ENCODE data around the gene CD96. TPM values are rescaled to one million over a fixed set of nuclear protein-coding genes. Genes with fewer than 3 reads are reported as not detected.
"Not testable (repeated sequence)": the region's sequence is repeated elsewhere in the genome, so short reads cannot be mapped to it uniquely, and the experiment has no call there.

Gene CD96
- total RNA-seq = 1 to 10 TPM in 1 of 8 experiments, under 1 TPM in 4, not detected in 3; 0.09 to 2.5 (median 0.21) TPM

GRCh38 chr3:111541911-111542483 lies at the start of gene CD96:
Gene CD96 (plus strand): TSS chr3:111542197. CDS start chr3:111542249, 52 bp downstream.
- Histone ChIP-seq H3K27ac (no peak within 1 kb of the TSS), H3K4me3 (no peak within 1 kb of the TSS), H3K4me1 (replicated peaks in 1 of 2) (no peaks in the 10 kb centered on the region)
- in situ Hi-C loops (cut with MboI; ENCODE audit: low pct_unique_long_range_greater_than_20kb in 2 of 9, low sequenced_read_pairs in 9 of 9, unreplicated experiment in 9 of 9) = loop anchor here in 3 of 9 experiments (25.0 kb wide), 3 partner anchors 180 to 455 kb away; no protein-coding TSS in a partner anchor
- WGBS, 10 experiments = 50 to 100% (median 86%) methylated on average over 2 to 9 of the region's 11 CpGs
- ATAC-seq (replicated peaks in 6 of 8) = no peak

GRCh38 chr3:111493276-111493675 lies 48.7 kb upstream of the CD96 start:
- no peaks in the 10 kb centered on the region for H3K4me1 ChIP-seq (replicated peaks in 1 of 2)
- in situ Hi-C loops (cut with MboI; ENCODE audit: low pct_unique_long_range_greater_than_20kb in 2 of 9, low sequenced_read_pairs in 9 of 9, unreplicated experiment in 9 of 9) = no loop called here
- H3K27ac ChIP-seq = no peak overlapping the region
- no peak for ATAC-seq (replicated peaks in 6 of 8)
- no peak overlapping the region for H3K4me3 ChIP-seq

GRCh38 chr3:111496894-111497559 lies 45.0 kb upstream of the CD96 start:
- in situ Hi-C loops (cut with MboI; ENCODE audit: low pct_unique_long_range_greater_than_20kb in 2 of 9, low sequenced_read_pairs in 9 of 9, unreplicated experiment in 9 of 9) = no loop called here
- no peak for ATAC-seq (replicated peaks in 6 of 8)

GRCh38 chr3:111498022-111498421 lies 44.0 kb upstream of the CD96 start:
- in situ Hi-C loops (cut with MboI; ENCODE audit: low pct_unique_long_range_greater_than_20kb in 2 of 9, low sequenced_read_pairs in 9 of 9, unreplicated experiment in 9 of 9) = no loop called here
- ATAC-seq (replicated peaks in 6 of 8) = no peak
- H3K27ac ChIP-seq = no peak overlapping the region
- no peak overlapping the region for H3K4me3 ChIP-seq
- H3K4me1 ChIP-seq (replicated peaks in 1 of 2) = no peaks in the 10 kb centered on the region
- 26 to 100% (median 88%) methylated on average over 1 to 3 of the region's 3 CpGs; no CpG with 5 or more reads in 2 of the 10 experiments for whole genome bisulfite sequencing, 10 experiments

More at GRCh38 chr3:111496894-111497559, 45.0 kb upstream of the CD96 start:
- H3K27ac ChIP-seq = no peak overlapping the region
- no peak overlapping the region for H3K4me3 ChIP-seq
- H3K4me1 ChIP-seq (replicated peaks in 1 of 2) = no peaks in the 10 kb centered on the region
- 34 to 100% (median 94%) methylated on average over 1 to 9 of the region's 14 CpGs; no CpG with 5 or more reads in 1 of the 10 experiments for WGBS, 10 experiments

GRCh38 chr3:111506435-111506834 lies 35.6 kb upstream of the CD96 start:
- no peak for ATAC-seq (replicated peaks in 6 of 8)
- no peak overlapping the region for H3K4me3 ChIP-seq
- H3K27ac ChIP-seq = no peak overlapping the region
- no peaks in the 10 kb centered on the region for H3K4me1 ChIP-seq (replicated peaks in 1 of 2)
- WGBS, 10 experiments = 0 to 100% (median 69%) methylated on average over 1 of the region's 1 CpG; no CpG with 5 or more reads in 2 of the 10 experiments
- in situ Hi-C loops (cut with MboI; ENCODE audit: low pct_unique_long_range_greater_than_20kb in 2 of 9, low sequenced_read_pairs in 9 of 9, unreplicated experiment in 9 of 9) = no loop called here

- Histone ChIP-seq H3K27ac (no peak overlapping the region), H3K4me1 (replicated peaks in 1 of 2) (no peaks in the 10 kb centered on the region), H3K4me3 (no peak overlapping the region)
- in situ Hi-C loops (cut with MboI; ENCODE audit: low pct_unique_long_range_greater_than_20kb in 2 of 9, low sequenced_read_pairs in 9 of 9, unreplicated experiment in 9 of 9) = no loop called here
- 0 to 96% (median 82%) methylated on average over 2 to 4 of the region's 4 CpGs; no CpG with 5 or more reads in 1 of the 10 experiments for WGBS, 10 experiments
- no peak for ATAC-seq (replicated peaks in 6 of 8)
Observed at GRCh38 chr3:111509308-111509707, 32.7 kb upstream of the CD96 start.

- peaks cover 7 to 22% of the 10 kb centered on the region in 2 donors for H3K4me1 ChIP-seq (replicated peaks in 1 of 2)
- peak overlapping the region in 1 of 2 donors; percentile 27 for H3K27ac ChIP-seq
- H3K4me3 ChIP-seq = no peak overlapping the region
- WGBS, 10 experiments = 16 to 60% (median 29%) methylated on average over 1 to 4 of the region's 4 CpGs
- peak; percentile 61 to 92 (median 76) for ATAC-seq (replicated peaks in 6 of 8)
- in situ Hi-C loops (cut with MboI; ENCODE audit: low pct_unique_long_range_greater_than_20kb in 2 of 9, low sequenced_read_pairs in 9 of 9, unreplicated experiment in 9 of 9) = no loop called here
Observed at GRCh38 chr3:111517801-111518200, 24.2 kb upstream of the CD96 start.

- in situ Hi-C loops (cut with MboI; ENCODE audit: low pct_unique_long_range_greater_than_20kb in 2 of 9, low sequenced_read_pairs in 9 of 9, unreplicated experiment in 9 of 9) = no loop called here
- ATAC-seq (replicated peaks in 6 of 8) = no peak
- 23 to 82% (median 65%) methylated on average over 1 to 6 of the region's 6 CpGs; no CpG with 5 or more reads in 1 of the 10 experiments for WGBS, 10 experiments
- peaks cover 7 to 22% of the 10 kb centered on the region in 2 donors for H3K4me1 ChIP-seq (replicated peaks in 1 of 2)
- no peak overlapping the region for H3K27ac ChIP-seq
- no peak overlapping the region for H3K4me3 ChIP-seq
Observed at GRCh38 chr3:111519178-111519855, 22.7 kb upstream of the CD96 start.

- Histone ChIP-seq H3K4me1 (replicated peaks in 1 of 2) (peaks cover 7 to 22% of the 10 kb centered on the region in 2 donors), H3K27ac (no peak overlapping the region), H3K4me3 (no peak overlapping the region)
- in situ Hi-C loops (cut with MboI; ENCODE audit: low pct_unique_long_range_greater_than_20kb in 2 of 9, low sequenced_read_pairs in 9 of 9, unreplicated experiment in 9 of 9) = no loop called here
- ATAC-seq (replicated peaks in 6 of 8) = peak in 5 of 8 experiments; percentile 42 to 83 (median 60)
- whole genome bisulfite sequencing, 10 experiments = 18 to 100% (median 87%) methylated on average over 1 to 3 of the region's 3 CpGs; no CpG with 5 or more reads in 2 of the 10 experiments
Observed at GRCh38 chr3:111521891-111522290, 20.1 kb upstream of the CD96 start.

- H3K4me1 ChIP-seq (replicated peaks in 1 of 2); H3K4me3 ChIP-seq; H3K27ac ChIP-seq; ATAC-seq (replicated peaks in 6 of 8); in situ Hi-C loops (cut with MboI; ENCODE audit: low pct_unique_long_range_greater_than_20kb in 2 of 9, low sequenced_read_pairs in 9 of 9, unreplicated experiment in 9 of 9): not testable (repeated sequence)
- WGBS, 10 experiments = 0 to 100% (median 67%) methylated on average over 1 of the region's 1 CpG; no CpG with 5 or more reads in 5 of the 10 experiments
Observed at GRCh38 chr3:111524486-111524885, 17.5 kb upstream of the CD96 start.

- in situ Hi-C loops (cut with MboI; ENCODE audit: low pct_unique_long_range_greater_than_20kb in 2 of 9, low sequenced_read_pairs in 9 of 9, unreplicated experiment in 9 of 9) = loop anchor here in 3 of 9 experiments (25.0 kb wide), 3 partner anchors 169 to 444 kb away; no protein-coding TSS in a partner anchor
- Histone ChIP-seq H3K4me1 (replicated peaks in 1 of 2) (peaks cover 0 to 9% of the 10 kb centered on the region in 2 donors), H3K27ac (no peak overlapping the region), H3K4me3 (no peak overlapping the region)
- no peak for ATAC-seq (replicated peaks in 6 of 8)
- WGBS, 10 experiments = 27 to 100% (median 65%) methylated on average over 1 to 3 of the region's 4 CpGs
Observed at GRCh38 chr3:111531446-111531845, 10.6 kb upstream of the CD96 start.

GRCh38 chr3:111534701-111535100 lies 7.3 kb upstream of the CD96 start:
- WGBS, 10 experiments = 6 to 100% (median 83%) methylated on average over 1 to 4 of the region's 4 CpGs; no CpG with 5 or more reads in 1 of the 10 experiments
- no peak overlapping the region for H3K27ac ChIP-seq
- in situ Hi-C loops (cut with MboI; ENCODE audit: low pct_unique_long_range_greater_than_20kb in 2 of 9, low sequenced_read_pairs in 9 of 9, unreplicated experiment in 9 of 9) = loop anchor here in 3 of 9 experiments (25.0 kb wide), 3 partner anchors 172 to 447 kb away; no protein-coding TSS in a partner anchor
- H3K4me1 ChIP-seq (replicated peaks in 1 of 2) = peaks cover 0 to 9% of the 10 kb centered on the region in 2 donors
- no peak overlapping the region for H3K4me3 ChIP-seq
- ATAC-seq (replicated peaks in 6 of 8) = peak in 2 of 8 experiments; percentile 8 to 38

- ATAC-seq (replicated peaks in 6 of 8) = no peak
- H3K4me3 ChIP-seq = no peak overlapping the region
- in situ Hi-C loops (cut with MboI; ENCODE audit: low pct_unique_long_range_greater_than_20kb in 2 of 9, low sequenced_read_pairs in 9 of 9, unreplicated experiment in 9 of 9) = loop anchor here in 3 of 9 experiments (25.0 kb wide), 3 partner anchors 176 to 451 kb away; no protein-coding TSS in a partner anchor
- peaks cover 0 to under 1% of the 10 kb centered on the region in 2 donors for H3K4me1 ChIP-seq (replicated peaks in 1 of 2)
- no peak overlapping the region for H3K27ac ChIP-seq
- WGBS, 10 experiments = 14 to 100% (median 88%) methylated on average over 1 of the region's 1 CpG
Observed at GRCh38 chr3:111538111-111538510, 3.9 kb upstream of the CD96 start.

Data from motor neuron (in vitro differentiated cells).